Neuronal stem cell (in vitro differentiated cells): ENCODE data around the gene TOX2.

Experiments
- DNase-seq: peaks from one replicate; pipeline ENCODE4 v3.0.0-alpha.2; 2013; ENCODE audit warnings: low spot score
- H2AFZ ChIP-seq: one replicate; pipeline ENCODE4 v1.6.1; 2013; ENCODE audit warnings: mild to moderate bottlenecking, low read length, inconsistent platforms
- H2AK5ac ChIP-seq: 2 replicates; pipeline ENCODE4 v1.6.1; 2013; ENCODE audit warnings: low read depth, mild to moderate bottlenecking, inconsistent platforms, low read length, moderate library complexity, mixed read lengths
- H2BK120ac ChIP-seq: 2 replicates; pipeline ENCODE4 v1.6.1; 2013; ENCODE audit warnings: low read depth, mild to moderate bottlenecking, inconsistent platforms, low read length, moderate library complexity, mixed read lengths
- H2BK12ac ChIP-seq: one replicate; pipeline ENCODE4 v1.6.1; 2013; ENCODE audit warnings: low read length, inconsistent platforms
- H2BK15ac ChIP-seq: 2 replicates; pipeline ENCODE4 v1.6.1; 2013; ENCODE audit warnings: mild to moderate bottlenecking, low read length, inconsistent platforms, mixed read lengths
- H2BK5ac ChIP-seq: one replicate; pipeline ENCODE4 v1.6.1; 2013; ENCODE audit warnings: inconsistent platforms, mild to moderate bottlenecking, low read length, moderate library complexity
- H3K14ac ChIP-seq: one replicate; pipeline ENCODE4 v1.6.1; 2013; ENCODE audit warnings: low read length, inconsistent platforms
- H3K18ac ChIP-seq: 2 replicates; pipeline ENCODE4 v1.6.1; 2013; ENCODE audit warnings: low read length, inconsistent platforms
- H3K23ac ChIP-seq: 2 replicates; pipeline ENCODE4 v1.6.1; 2013; ENCODE audit warnings: low read depth, mild to moderate bottlenecking, mixed read lengths, low read length, inconsistent platforms; ENCODE audit not compliant: poor library complexity
- H3K27ac ChIP-seq: replicated peaks from 3 replicates; pipeline ENCODE4 v1.5.1; 2013; ENCODE audit warnings: low read length, inconsistent platforms
- H3K27me3 ChIP-seq, 3 experiments: 2 replicates each; pipeline ENCODE4 v1.6.1; 2013; ENCODE audit warnings: low read length in 3 of 3, mild to moderate bottlenecking in 2 of 3, inconsistent platforms in 1 of 3, low read depth in 1 of 3, mixed read lengths in 1 of 3, moderate library complexity in 1 of 3; ENCODE audit not compliant: control insufficient read depth in 3 of 3, insufficient read depth in 3 of 3
- H3K36me3 ChIP-seq, 2 donors: replicated peaks in 1 of 2; 2 replicates each; pipeline ENCODE4 v1.6.1; 2013; ENCODE audit warnings: low read length in 2 of 2; ENCODE audit not compliant: control insufficient read depth in 2 of 2, insufficient read depth in 2 of 2
- H3K4ac ChIP-seq: 2 replicates; pipeline ENCODE4 v1.6.1; 2013; ENCODE audit warnings: inconsistent platforms, mild to moderate bottlenecking, low read length, moderate library complexity
- H3K4me1 ChIP-seq, 2 donors: 1 replicate in 1 of 2; 2 replicates in 1 of 2; pipeline ENCODE4 v1.6.1; 2013; ENCODE audit warnings: low read length in 2 of 2, low read depth in 1 of 2; ENCODE audit not compliant: control insufficient read depth in 2 of 2, insufficient read depth in 1 of 2
- H3K4me2 ChIP-seq: one replicate; pipeline ENCODE4 v1.6.1; 2013; ENCODE audit warnings: mild to moderate bottlenecking, low read length, inconsistent platforms; ENCODE audit not compliant: insufficient read depth, poor library complexity, severe bottlenecking
- H3K4me3 ChIP-seq, 2 donors: 2 replicates each; pipeline ENCODE4 v1.5.1; 2013; ENCODE audit warnings: low read length in 2 of 2, mild to moderate bottlenecking in 2 of 2, inconsistent platforms in 1 of 2, moderate library complexity in 1 of 2
- H3K79me1 ChIP-seq: one replicate; pipeline ENCODE4 v1.6.1; 2013; ENCODE audit warnings: low read depth, mild to moderate bottlenecking, inconsistent platforms, low read length, moderate library complexity
- H3K9ac ChIP-seq: one replicate; pipeline ENCODE4 v1.6.1; 2013; ENCODE audit warnings: mild to moderate bottlenecking, low read depth, low read length, inconsistent platforms; ENCODE audit not compliant: poor library complexity
- H3K9me3 ChIP-seq, 2 donors: replicated peaks in 1 of 2; 2 replicates each; pipeline versions ENCODE3 to v1.6.1; 2013; ENCODE audit warnings: low read length in 2 of 2, mild to moderate bottlenecking in 2 of 2, inconsistent platforms in 1 of 2, low read depth in 1 of 2, mixed read lengths in 1 of 2, moderate library complexity in 1 of 2; ENCODE audit not compliant: control insufficient read depth in 2 of 2, insufficient read depth in 1 of 2
- H4K8ac ChIP-seq: one replicate; pipeline ENCODE4 v1.6.1; 2013; ENCODE audit warnings: low read depth, mild to moderate bottlenecking, inconsistent platforms, low read length, moderate library complexity
- H4K91ac ChIP-seq: one replicate; pipeline ENCODE4 v1.6.1; 2013; ENCODE audit warnings: low read length, low read depth, mild to moderate bottlenecking, inconsistent platforms; ENCODE audit not compliant: poor library complexity
- WGBS, 2 donors: extraction: QIAGEN DNeasy Blood & Tissue Kit; methylation state at CpG; one replicate each; pipeline ENCODE4 v1.1.7; 2013; ENCODE audit warnings: missing lambda C conversion rate in 2 of 2, mixed read lengths in 1 of 2; ENCODE audit not compliant: insufficient read length in 2 of 2, insufficient replicate concordance in 1 of 2; ENCODE audit errors: extremely low coverage in 2 of 2; 5-methylcytosine and 5-hydroxymethylcytosine counted together

Gene TOX2

GRCh38 chr20:44075191-44075949, 160.7 kb downstream of the TOX2 start:
- no peak overlapping the region for H2BK5ac ChIP-seq
- no peak overlapping the region for H3K4me2 ChIP-seq
- H2BK15ac ChIP-seq: no peak overlapping the region
- no peak overlapping the region for H3K4ac ChIP-seq
- H3K36me3 ChIP-seq: no peaks in the 10 kb centered on the region
- H3K14ac ChIP-seq: no peak overlapping the region
- no peak overlapping the region for H3K4me3 ChIP-seq
- no peak overlapping the region for H4K8ac ChIP-seq
- H3K4me1 ChIP-seq: peaks cover 0 to 3% of the 10 kb centered on the region in 2 donors
- H3K27ac ChIP-seq: no peak overlapping the region
- no peak overlapping the region for H3K18ac ChIP-seq
- WGBS, 2 donors: no CpG with 5 or more reads among the region's 23 CpGs
- no peak overlapping the region for H2AK5ac ChIP-seq
- no peaks in the 10 kb centered on the region for H3K79me1 ChIP-seq
- peaks cover 0 to 8% (median 2%) of the 10 kb centered on the region in 3 experiments for H3K27me3 ChIP-seq
- no peaks in the 10 kb centered on the region for H3K9me3 ChIP-seq
- H3K9ac ChIP-seq: no peak overlapping the region
- no peak for DNase-seq
- H3K23ac ChIP-seq: no peak overlapping the region
- no peak overlapping the region for H4K91ac ChIP-seq
- H2BK120ac ChIP-seq: no peak overlapping the region
- H2AFZ ChIP-seq: no peak overlapping the region
- H2BK12ac ChIP-seq: no peak overlapping the region

DNA sequence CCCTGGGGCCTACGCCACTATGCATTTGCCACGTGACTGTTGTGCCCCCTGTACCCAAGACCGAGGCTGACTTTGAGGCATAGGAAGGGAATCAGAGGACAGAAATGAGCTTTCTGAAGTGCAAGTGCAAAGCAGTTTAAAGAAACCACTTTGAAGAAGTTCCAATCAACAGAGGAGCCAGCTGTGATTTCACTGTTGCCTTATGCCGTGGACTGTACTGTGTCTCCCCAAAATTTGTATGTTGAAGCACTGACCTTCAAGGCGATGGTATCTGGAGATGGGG, 161.2 kb downstream of the TOX2 start:
- Histone ChIP-seq H3K23ac (no peak overlapping the region), H3K27me3 (peaks cover 0 to 8% (median 2%) of the 10 kb centered on the region in 3 experiments), H2BK5ac (no peak overlapping the region), H3K9me3 (no peaks in the 10 kb centered on the region), H3K18ac (no peak overlapping the region), H3K9ac (no peak overlapping the region), H4K8ac (no peak overlapping the region), H2BK12ac (no peak overlapping the region), H3K14ac (no peak overlapping the region), H2AFZ (no peak overlapping the region), H2AK5ac (no peak overlapping the region), H3K4me3 (no peak overlapping the region), H3K4me2 (no peak overlapping the region), H3K79me1 (no peaks in the 10 kb centered on the region), H3K4ac (no peak overlapping the region), H4K91ac (no peak overlapping the region), H3K4me1 (peaks cover 0 to 3% of the 10 kb centered on the region in 2 donors), H3K27ac (no peak overlapping the region), H3K36me3 (no peaks in the 10 kb centered on the region), H2BK120ac (no peak overlapping the region), H2BK15ac (no peak overlapping the region)
- no CpG with 5 or more reads among the region's 5 CpGs for whole genome bisulfite sequencing, 2 donors
- DNase-seq: no peak

DNA sequence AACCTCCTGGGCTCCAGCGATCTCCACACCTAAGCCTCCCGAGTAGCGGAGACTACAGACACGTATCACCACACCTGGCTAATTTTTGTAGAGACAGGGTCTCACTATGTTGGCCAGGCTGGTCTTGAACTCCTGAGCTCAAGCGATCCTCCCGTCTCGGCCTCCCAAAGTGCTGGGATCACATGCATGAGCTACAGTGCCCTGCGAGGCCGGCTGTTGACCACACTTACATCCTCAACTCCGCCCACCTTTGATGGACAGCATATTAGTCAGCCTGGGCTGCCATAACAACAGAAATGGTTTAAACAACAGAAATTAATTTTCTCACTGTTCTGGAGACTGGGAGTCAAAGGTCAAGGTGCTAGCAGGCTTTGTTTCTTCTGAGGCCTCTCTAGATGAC, 164.6 kb downstream of the TOX2 start:
- no peaks in the 10 kb centered on the region for H3K9me3 ChIP-seq
- no peak overlapping the region for H4K8ac ChIP-seq
- no peak overlapping the region for H2AK5ac ChIP-seq
- no CpG with 5 or more reads among the region's 10 CpGs for WGBS, 2 donors
- no peaks in the 10 kb centered on the region for H3K79me1 ChIP-seq
- no peaks in the 10 kb centered on the region for H3K4me1 ChIP-seq
- H3K18ac ChIP-seq: no peak overlapping the region
- H3K27ac ChIP-seq: no peak overlapping the region
- H3K27me3 ChIP-seq: peaks cover 0 to 5% (median 0%) of the 10 kb centered on the region in 3 experiments
- H4K91ac ChIP-seq: no peak overlapping the region
- H3K9ac ChIP-seq: no peak overlapping the region
- H2BK15ac ChIP-seq: no peak overlapping the region
- DNase-seq: no peak
- no peak overlapping the region for H3K4me3 ChIP-seq
- H3K4me2 ChIP-seq: no peak overlapping the region
- no peaks in the 10 kb centered on the region for H3K36me3 ChIP-seq
- H3K4ac ChIP-seq: no peak overlapping the region
- no peak overlapping the region for H3K23ac ChIP-seq
- H2AFZ ChIP-seq: no peak overlapping the region
- no peak overlapping the region for H2BK120ac ChIP-seq
- H2BK5ac ChIP-seq: no peak overlapping the region
- H2BK12ac ChIP-seq: no peak overlapping the region
- no peak overlapping the region for H3K14ac ChIP-seq

- Histone ChIP-seq H2AFZ (no peak overlapping the region), H2BK120ac (no peak overlapping the region), H3K4ac (no peak overlapping the region), H3K27ac (no peak overlapping the region), H3K23ac (no peak overlapping the region), H3K4me2 (no peak overlapping the region), H4K91ac (no peak overlapping the region), H3K9me3 (no peaks in the 10 kb centered on the region), H3K79me1 (no peaks in the 10 kb centered on the region), H3K4me3 (peak overlapping the region in 1 of 2 donors; percentile 3), H3K27me3 (peaks cover 0 to 5% (median 0%) of the 10 kb centered on the region in 3 experiments), H2BK5ac (no peak overlapping the region), H3K36me3 (no peaks in the 10 kb centered on the region), H3K18ac (no peak overlapping the region), H3K14ac (no peak overlapping the region), H2BK12ac (no peak overlapping the region), H3K9ac (no peak overlapping the region), H2AK5ac (no peak overlapping the region), H4K8ac (no peak overlapping the region), H3K4me1 (no peaks in the 10 kb centered on the region), H2BK15ac (no peak overlapping the region)
- WGBS, 2 donors: no CpG with 5 or more reads among the region's 10 CpGs
- DNase-seq: no peak
Measured at GRCh38 chr20:44080064-44080463, 165.4 kb downstream of the TOX2 start.
